IPS-20b (cell line): Measurements from ENCODE around the gene C11orf68.
"Not testable (repeated sequence)": the region's sequence is repeated elsewhere in the genome, so short reads cannot be mapped to it uniquely, and the experiment has no call there.

Experiments used
- H3K27ac ChIP-seq: one replicate; pipeline ENCODE4 v1.5.1; 2013; ENCODE audit warnings: low read length
- H3K27me3 ChIP-seq: 2 replicates; pipeline ENCODE4 v1.6.1; 2013; ENCODE audit warnings: mild to moderate bottlenecking, low read length, inconsistent platforms; ENCODE audit not compliant: insufficient read depth
- H3K36me3 ChIP-seq: 2 replicates; pipeline ENCODE4 v1.6.1; 2013; ENCODE audit warnings: low read depth, mild to moderate bottlenecking, inconsistent platforms, low read length, moderate library complexity; ENCODE audit not compliant: insufficient read depth
- H3K4me1 ChIP-seq: 2 replicates; pipeline ENCODE4 v1.6.1; 2013; ENCODE audit warnings: mild to moderate bottlenecking, control low read depth, inconsistent platforms, low read length, moderate library complexity; ENCODE audit not compliant: insufficient read depth
- H3K4me3 ChIP-seq: 2 replicates; pipeline ENCODE4 v1.5.1; 2013; ENCODE audit warnings: mild to moderate bottlenecking, low read length, inconsistent platforms
- H3K9ac ChIP-seq: 2 replicates; pipeline ENCODE4 v1.6.1; 2013; ENCODE audit warnings: low read depth, mild to moderate bottlenecking, inconsistent platforms, low read length, moderate library complexity
- H3K9me3 ChIP-seq: 2 replicates; pipeline ENCODE4 v1.6.1; 2013; ENCODE audit warnings: mild to moderate bottlenecking, low read depth, low read length, inconsistent platforms; ENCODE audit not compliant: insufficient read depth

Gene C11orf68

GRCh38 chr11:65953471-65953870 lies 34.6 kb upstream of the C11orf68 start:
- no peaks in the 10 kb centered on the region for H3K4me1 ChIP-seq
- H3K4me3 ChIP-seq, result no peak overlapping the region
- no peak overlapping the region for H3K27ac ChIP-seq
- H3K9me3 ChIP-seq, result no peaks in the 10 kb centered on the region
- no peaks in the 10 kb centered on the region for H3K36me3 ChIP-seq
- no peak overlapping the region for H3K9ac ChIP-seq
- no peaks in the 10 kb centered on the region for H3K27me3 ChIP-seq

GRCh38 chr11:65952052-65952521 lies 33.2 kb upstream of the C11orf68 start:
- Histone ChIP-seq H3K9me3 (no peaks in the 10 kb centered on the region), H3K36me3 (no peaks in the 10 kb centered on the region)

GRCh38 chr11:65951641-65952040 lies 32.8 kb upstream of the C11orf68 start:
- H3K27ac ChIP-seq, H3K9me3 ChIP-seq, H3K4me3 ChIP-seq, H3K4me1 ChIP-seq, H3K9ac ChIP-seq, H3K36me3 ChIP-seq, H3K27me3 ChIP-seq: not testable (repeated sequence)

More at GRCh38 chr11:65952052-65952521, 33.2 kb upstream of the C11orf68 start:
- H3K9ac ChIP-seq, result no peak overlapping the region
- H3K4me1 ChIP-seq, result no peaks in the 10 kb centered on the region
- H3K27me3 ChIP-seq, result no peaks in the 10 kb centered on the region
- no peak overlapping the region for H3K4me3 ChIP-seq
- no peak overlapping the region for H3K27ac ChIP-seq

- H3K9ac ChIP-seq, H3K27ac ChIP-seq, H3K27me3 ChIP-seq, H3K4me3 ChIP-seq, H3K4me1 ChIP-seq, H3K9me3 ChIP-seq, H3K36me3 ChIP-seq: not testable (repeated sequence)
Observed at GRCh38 chr11:65950711-65951110, 31.8 kb upstream of the C11orf68 start.

- peaks cover 17% of the 10 kb centered on the region; the same call in 1 of the 2 replicates for H3K4me1 ChIP-seq
- no peak overlapping the region for H3K27ac ChIP-seq
- H3K9ac ChIP-seq, result no peak overlapping the region
- no peaks in the 10 kb centered on the region for H3K36me3 ChIP-seq
- H3K27me3 ChIP-seq, result no peaks in the 10 kb centered on the region
- H3K4me3 ChIP-seq, result no peak overlapping the region
- no peaks in the 10 kb centered on the region for H3K9me3 ChIP-seq
Observed at GRCh38 chr11:65947603-65948125, 28.8 kb upstream of the C11orf68 start.

- Histone ChIP-seq H3K4me3 (no peak overlapping the region), H3K27ac (no peak overlapping the region), H3K27me3 (no peaks in the 10 kb centered on the region), H3K4me1 (peaks cover 17% of the 10 kb centered on the region; the same call in 1 of the 2 replicates), H3K9me3 (no peaks in the 10 kb centered on the region), H3K9ac (peak overlapping the region; percentile 53; the same call in 1 of the 2 replicates), H3K36me3 (no peaks in the 10 kb centered on the region)
Observed at GRCh38 chr11:65947133-65947532, 28.3 kb upstream of the C11orf68 start.

GRCh38 chr11:65946655-65947054 lies 27.8 kb upstream of the C11orf68 start:
- Histone ChIP-seq H3K27me3 (no peaks in the 10 kb centered on the region), H3K9me3 (no peaks in the 10 kb centered on the region), H3K4me1 (peaks cover 17% of the 10 kb centered on the region; the same call in 1 of the 2 replicates), H3K4me3 (peak overlapping the region; percentile 65; the same call in 1 of the 2 replicates), H3K36me3 (no peaks in the 10 kb centered on the region), H3K27ac (peak overlapping the region; percentile 27), H3K9ac (peak overlapping the region; percentile 53; the same call in 1 of the 2 replicates)

- peak overlapping the region; percentile 59; the same call in 1 of the 2 replicates for H3K9ac ChIP-seq
- peak overlapping the region; percentile 65 for H3K4me3 ChIP-seq
Observed at GRCh38 chr11:65945941-65946558, 27.2 kb upstream of the C11orf68 start.

GRCh38 chr11:65945430-65945911 lies 26.6 kb upstream of the C11orf68 start, which contains the start of gene TSGA10IP:
TSS of gene TSGA10IP (plus strand) at chr11:65945480. CDS start at chr11:65945676, 196 bp downstream.
- Histone ChIP-seq H3K36me3 (no peaks in the 10 kb centered on the region), H3K9me3 (no peaks in the 10 kb centered on the region), H3K4me1 (peaks cover 19% of the 10 kb centered on the region; the same call in 1 of the 2 replicates), H3K9ac (peak within 1 kb of the TSS; percentile 59; the same call in 1 of the 2 replicates), H3K27ac (peak within 1 kb of the TSS; percentile 84), H3K27me3 (no peaks in the 10 kb centered on the region), H3K4me3 (peak within 1 kb of the TSS; percentile 65)

More at GRCh38 chr11:65945941-65946558, 27.2 kb upstream of the C11orf68 start:
- H3K27ac ChIP-seq, result peak overlapping the region; percentile 84
- no peaks in the 10 kb centered on the region for H3K36me3 ChIP-seq
- H3K9me3 ChIP-seq, result no peaks in the 10 kb centered on the region
- H3K27me3 ChIP-seq, result no peaks in the 10 kb centered on the region
- peaks cover 19% of the 10 kb centered on the region; the same call in 1 of the 2 replicates for H3K4me1 ChIP-seq

- H3K36me3 ChIP-seq, result no peaks in the 10 kb centered on the region
- peak overlapping the region; percentile 21 for H3K27ac ChIP-seq
- no peaks in the 10 kb centered on the region for H3K27me3 ChIP-seq
- H3K4me1 ChIP-seq, result peaks cover 19% of the 10 kb centered on the region; the same call in 1 of the 2 replicates
- H3K4me3 ChIP-seq, result no peak overlapping the region
- H3K9ac ChIP-seq, result peak overlapping the region; percentile 59; the same call in 1 of the 2 replicates
- H3K9me3 ChIP-seq, result no peaks in the 10 kb centered on the region
Observed at GRCh38 chr11:65944767-65945166, 25.9 kb upstream of the C11orf68 start.

GRCh38 chr11:65944191-65944590 lies 25.3 kb upstream of the C11orf68 start:
- H3K4me3 ChIP-seq, result no peak overlapping the region
- H3K27ac ChIP-seq, result no peak overlapping the region
- H3K27me3 ChIP-seq, result no peaks in the 10 kb centered on the region
- no peaks in the 10 kb centered on the region for H3K9me3 ChIP-seq
- H3K9ac ChIP-seq, result no peak overlapping the region
- H3K4me1 ChIP-seq, result peaks cover 19% of the 10 kb centered on the region; the same call in 1 of the 2 replicates
- H3K36me3 ChIP-seq, result no peaks in the 10 kb centered on the region

- H3K9me3 ChIP-seq, result no peaks in the 10 kb centered on the region
- 0 out of 2 replicates have a peak, but pooled peaks cover 2% of the 10 kb centered on the region for H3K27me3 ChIP-seq
- no peak overlapping the region for H3K9ac ChIP-seq
- H3K27ac ChIP-seq, result no peak overlapping the region
- no peaks in the 10 kb centered on the region for H3K36me3 ChIP-seq
- H3K4me1 ChIP-seq, result peaks cover 19% of the 10 kb centered on the region; the same call in 1 of the 2 replicates
- H3K4me3 ChIP-seq, result no peak overlapping the region
Observed at GRCh38 chr11:65942531-65942930, 23.7 kb upstream of the C11orf68 start.
